AG09319 (cell line): ENCODE data around the gene USH2A.

Source experiments
- DNase-seq: peaks from one replicate; pipeline ENCODE4 v3.0.0-alpha.2; 2010; ENCODE audit warnings: low read depth; ENCODE audit errors: extremely low read depth
- TF ChIP-seq, protein P1 (sequence below): IDR thresholded peaks from 2 replicates; pipeline ENCODE4 v1.5.1; 2011; ENCODE audit warnings: low read depth, mild to moderate bottlenecking, inconsistent platforms, low read length, moderate library complexity

The USH2A gene

DNA sequence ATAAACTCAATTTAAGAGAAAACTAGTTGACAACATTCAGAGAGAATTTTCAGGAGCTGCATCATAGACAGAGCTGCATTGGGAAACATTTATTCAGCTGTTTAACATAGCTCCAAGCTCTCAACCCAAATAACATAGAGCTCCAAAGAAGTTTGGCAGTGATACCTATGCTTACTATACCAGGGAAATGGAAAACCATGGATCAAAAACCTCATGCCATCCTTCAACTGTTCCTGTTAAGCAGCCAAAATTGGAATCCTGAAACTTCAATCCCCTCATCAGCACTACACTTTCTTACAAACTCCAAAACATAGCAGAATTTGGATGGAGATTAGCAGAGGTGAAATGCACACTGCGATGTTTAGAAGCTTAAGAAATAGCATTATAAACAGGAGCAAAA is 164.4 kb downstream of the USH2A start:
- no peak for DNase-seq
- TF ChIP-seq, protein P1, sequence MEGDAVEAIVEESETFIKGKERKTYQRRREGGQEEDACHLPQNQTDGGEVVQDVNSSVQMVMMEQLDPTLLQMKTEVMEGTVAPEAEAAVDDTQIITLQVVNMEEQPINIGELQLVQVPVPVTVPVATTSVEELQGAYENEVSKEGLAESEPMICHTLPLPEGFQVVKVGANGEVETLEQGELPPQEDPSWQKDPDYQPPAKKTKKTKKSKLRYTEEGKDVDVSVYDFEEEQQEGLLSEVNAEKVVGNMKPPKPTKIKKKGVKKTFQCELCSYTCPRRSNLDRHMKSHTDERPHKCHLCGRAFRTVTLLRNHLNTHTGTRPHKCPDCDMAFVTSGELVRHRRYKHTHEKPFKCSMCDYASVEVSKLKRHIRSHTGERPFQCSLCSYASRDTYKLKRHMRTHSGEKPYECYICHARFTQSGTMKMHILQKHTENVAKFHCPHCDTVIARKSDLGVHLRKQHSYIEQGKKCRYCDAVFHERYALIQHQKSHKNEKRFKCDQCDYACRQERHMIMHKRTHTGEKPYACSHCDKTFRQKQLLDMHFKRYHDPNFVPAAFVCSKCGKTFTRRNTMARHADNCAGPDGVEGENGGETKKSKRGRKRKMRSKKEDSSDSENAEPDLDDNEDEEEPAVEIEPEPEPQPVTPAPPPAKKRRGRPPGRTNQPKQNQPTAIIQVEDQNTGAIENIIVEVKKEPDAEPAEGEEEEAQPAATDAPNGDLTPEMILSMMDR = no peak

DNA sequence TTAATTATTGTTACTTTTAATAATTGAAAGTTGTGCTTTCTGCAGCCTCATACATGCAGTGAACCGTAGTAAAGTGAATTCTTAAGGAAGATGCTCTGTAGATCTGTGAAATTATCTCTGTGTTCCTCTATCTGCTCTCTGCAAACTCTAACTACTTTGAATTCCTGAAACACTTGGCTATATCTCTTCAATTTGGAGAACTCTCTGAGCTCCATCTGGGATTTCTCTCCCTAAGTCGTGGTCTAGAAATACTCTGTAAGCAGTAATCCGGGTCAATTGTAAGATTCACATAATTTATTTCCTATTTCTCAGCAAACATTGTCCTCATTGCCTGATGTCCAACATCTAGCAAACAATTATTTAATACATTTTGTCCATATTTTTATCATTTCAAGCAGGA is 164.9 kb downstream of the USH2A start:
- TF ChIP-seq, protein P1 = no peak
- no peak for DNase-seq

DNA sequence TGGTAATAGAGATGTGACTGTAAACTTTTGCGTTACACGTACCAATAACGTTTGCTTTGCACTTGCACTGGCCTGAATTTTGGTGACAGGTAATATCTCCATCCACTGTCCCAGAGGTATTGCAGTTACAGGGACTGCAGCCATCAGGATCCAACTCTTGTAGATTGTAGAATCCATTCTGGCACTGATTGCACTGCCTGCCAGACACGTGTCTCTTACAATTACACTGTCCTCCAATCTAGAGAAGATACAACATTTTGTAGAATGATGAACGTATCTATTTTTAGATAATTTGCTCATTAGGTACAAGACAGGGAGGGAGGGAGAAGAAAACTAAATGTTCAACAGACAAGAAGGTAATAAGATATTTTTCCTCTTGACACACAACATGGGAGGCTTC is 172.4 kb downstream of the USH2A start:
- TF ChIP-seq, protein P1 = no peak
- no peak for DNase-seq

DNA sequence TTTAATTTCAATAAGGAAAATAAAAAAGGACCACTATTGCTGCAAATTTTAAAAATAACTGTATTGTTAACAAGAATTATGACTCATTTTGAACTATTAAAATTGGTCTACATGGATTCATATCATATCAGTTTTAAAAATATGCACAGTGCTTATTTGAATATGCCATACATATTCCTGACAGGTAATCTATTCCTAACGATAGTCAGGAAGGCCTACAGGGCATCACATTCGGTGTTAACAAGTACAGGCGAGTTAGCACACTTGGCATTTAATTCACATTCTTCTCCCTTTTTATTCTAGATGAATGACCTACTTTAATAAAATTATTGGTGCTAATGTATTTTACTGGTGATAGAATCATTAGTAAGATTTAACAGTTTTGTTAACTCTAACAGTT is 174.6 kb downstream of the USH2A start:
- no peak for DNase-seq
- TF ChIP-seq, protein P1 = no peak

DNA sequence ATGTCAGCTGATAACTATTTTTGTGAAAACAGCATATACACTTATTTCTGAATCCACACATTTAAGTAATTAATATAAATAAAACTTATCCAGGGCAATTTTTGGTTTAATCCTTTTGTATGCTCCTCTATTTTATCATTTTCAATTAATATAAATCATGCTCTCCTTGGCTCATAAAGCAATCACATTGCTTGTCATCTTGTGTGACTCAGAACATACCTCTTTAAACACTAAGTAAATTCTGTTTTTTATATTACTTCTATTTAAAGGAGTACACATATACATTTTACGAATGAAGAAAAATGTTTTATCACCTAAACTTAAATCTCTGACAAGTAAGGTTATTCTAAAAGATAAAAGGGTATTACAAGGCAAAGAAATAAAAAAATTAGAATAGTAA is 175.3 kb downstream of the USH2A start:
- TF ChIP-seq, protein P1 = no peak
- DNase-seq = no peak

DNA sequence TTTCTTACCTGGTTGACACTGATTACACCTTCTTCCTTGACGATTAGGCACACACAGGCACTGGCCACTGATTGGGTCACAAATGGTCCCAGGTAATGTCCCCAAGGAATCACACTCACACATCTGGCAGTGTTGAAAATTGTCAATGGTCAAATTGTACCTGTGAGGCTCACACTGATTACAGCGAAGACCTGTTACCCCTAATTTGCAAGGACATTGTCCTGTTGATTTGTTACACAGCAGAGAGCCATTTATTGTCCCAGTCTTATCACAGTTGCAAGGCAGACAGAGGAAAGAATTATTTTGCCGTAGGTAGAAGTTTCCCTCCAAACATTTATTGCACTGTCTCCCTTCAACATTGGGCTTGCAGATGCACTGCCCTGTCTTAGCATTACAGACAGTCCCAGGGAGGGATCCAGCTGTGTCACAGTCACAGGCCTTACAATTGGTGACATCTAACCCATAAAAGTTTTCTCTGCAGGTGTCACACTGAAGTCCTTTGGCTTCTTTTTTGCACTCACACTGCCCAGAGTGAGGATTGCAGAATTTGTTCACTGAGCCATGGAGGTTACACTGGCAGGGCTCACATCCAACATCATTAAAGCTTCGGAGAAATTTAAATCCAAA is 176.6 kb downstream of the USH2A start:
- no peak for DNase-seq
- TF ChIP-seq, protein P1 = no peak

DNA sequence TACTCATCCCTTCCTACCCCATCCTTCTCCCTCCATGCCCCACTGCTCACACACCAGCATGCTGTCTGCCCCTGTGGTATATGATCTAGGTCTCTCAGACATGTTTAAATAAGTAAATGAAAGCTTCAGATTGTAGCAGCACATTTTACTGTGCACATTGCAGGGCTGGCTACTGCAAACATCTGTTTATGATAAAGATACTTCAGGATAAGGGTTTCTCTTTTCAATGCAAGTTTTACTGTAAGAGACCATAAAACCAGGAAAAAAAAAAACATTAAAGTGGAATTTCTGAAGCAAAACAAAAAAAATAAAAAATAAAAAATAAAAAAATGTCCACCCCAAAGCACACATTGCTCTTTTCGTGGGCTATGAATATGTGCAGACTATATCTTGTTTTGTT is 184.4 kb downstream of the USH2A start:
- TF ChIP-seq, protein P1 = no peak
- no peak for DNase-seq
